ENCODE data around the gene PODNL1.

DNA sequence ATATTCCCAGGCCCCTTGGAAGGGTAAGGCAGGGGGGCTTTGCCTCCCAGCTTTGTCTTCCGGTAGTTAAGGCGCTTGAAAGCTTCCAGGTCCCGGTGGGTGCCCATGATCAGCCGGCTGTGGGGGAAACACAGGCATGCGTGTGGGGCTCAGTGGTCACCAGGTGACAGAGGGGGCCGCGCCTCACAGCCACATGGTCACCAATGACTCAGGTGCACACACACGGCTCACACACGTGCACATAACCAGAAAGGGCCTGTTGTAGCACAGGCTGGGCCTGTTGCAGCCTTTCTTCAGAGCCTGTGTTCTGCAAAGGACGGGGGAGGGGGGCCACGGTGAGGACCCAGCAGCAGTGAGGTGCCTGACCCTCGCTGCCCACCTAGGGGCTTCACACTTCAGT lies 55.4 kb downstream of the PODNL1 start:
- TF ChIP-seq CTCF (IDR thresholded peaks at IDR 0.05; ENCODE audit: borderline replicate concordance, extremely low read depth, low read length, poor library complexity, severe bottlenecking) (no peak), EZH2 (IDR thresholded peaks at IDR 0.05; ENCODE audit: borderline replicate concordance, low read depth, low read length, severe bottlenecking) (no peak)

Data from DND-41 (cell line).